ENCODE measurements around the gene VAMP3. TPM values are rescaled to one million over a fixed set of nuclear protein-coding genes. Genes with fewer than 3 reads are reported as not detected.
"Not testable (repeated sequence)": the region's sequence is repeated elsewhere in the genome, so short reads cannot be mapped to it uniquely, and the experiment has no call there.

Gene VAMP3
- total RNA-seq, 2 donors from 2014 or later = 84.3 to 97.9 TPM

DNA sequence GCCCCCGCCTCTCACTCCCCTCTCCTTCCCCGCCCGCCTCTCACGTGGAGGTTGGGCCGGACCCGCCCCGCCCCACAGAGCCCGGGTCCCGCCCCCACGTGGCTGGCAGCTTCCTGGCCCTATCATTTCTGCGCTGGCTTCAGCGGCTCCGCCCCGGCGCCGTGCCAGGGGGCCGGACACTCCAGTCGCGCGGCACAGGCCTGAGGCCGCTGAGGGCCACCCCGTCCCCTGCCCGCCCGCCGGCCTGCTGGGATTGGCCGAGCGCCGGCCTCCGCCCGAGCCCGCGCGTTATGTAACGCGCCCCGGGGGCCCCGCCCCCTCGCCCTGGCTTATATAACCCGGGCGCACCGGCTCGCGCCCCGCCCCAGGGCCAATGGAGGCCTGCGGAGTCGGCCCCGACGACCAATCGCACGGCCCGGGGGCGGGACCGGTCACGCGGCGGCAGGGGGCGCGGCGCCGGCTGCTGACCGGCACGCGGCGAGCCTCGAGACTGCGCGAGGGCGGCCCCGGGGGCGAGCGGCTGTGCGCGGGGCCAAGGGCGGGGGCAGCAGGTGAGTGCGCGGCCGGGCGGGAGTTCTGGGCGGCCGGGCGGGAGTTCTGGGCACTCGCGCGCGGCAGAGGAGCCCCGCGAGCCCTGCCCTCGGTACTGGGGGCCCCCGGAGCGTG is 12.9 kb downstream of the VAMP3 start, which contains the start of gene PER3:
Gene PER3, plus strand, starts transcription at position 466 of the 666 bp plus-strand sequence. CDS start 587 bp downstream, outside the sequence.
- Histone ChIP-seq H3K4me1 (peaks cover 0 to 34% of the 10 kb centered on the region in 2 donors), H3K9me3 (no peaks in the 10 kb centered on the region), H3K27ac (peak within 1 kb of the TSS; percentile 97 to 98), H3K36me3 (peaks cover 24% of the 10 kb centered on the region), H3K27me3 (no peaks in the 10 kb centered on the region), H3K4me3 (peak within 1 kb of the TSS; percentile 70 to 74)
- TF ChIP-seq, protein P1, sequence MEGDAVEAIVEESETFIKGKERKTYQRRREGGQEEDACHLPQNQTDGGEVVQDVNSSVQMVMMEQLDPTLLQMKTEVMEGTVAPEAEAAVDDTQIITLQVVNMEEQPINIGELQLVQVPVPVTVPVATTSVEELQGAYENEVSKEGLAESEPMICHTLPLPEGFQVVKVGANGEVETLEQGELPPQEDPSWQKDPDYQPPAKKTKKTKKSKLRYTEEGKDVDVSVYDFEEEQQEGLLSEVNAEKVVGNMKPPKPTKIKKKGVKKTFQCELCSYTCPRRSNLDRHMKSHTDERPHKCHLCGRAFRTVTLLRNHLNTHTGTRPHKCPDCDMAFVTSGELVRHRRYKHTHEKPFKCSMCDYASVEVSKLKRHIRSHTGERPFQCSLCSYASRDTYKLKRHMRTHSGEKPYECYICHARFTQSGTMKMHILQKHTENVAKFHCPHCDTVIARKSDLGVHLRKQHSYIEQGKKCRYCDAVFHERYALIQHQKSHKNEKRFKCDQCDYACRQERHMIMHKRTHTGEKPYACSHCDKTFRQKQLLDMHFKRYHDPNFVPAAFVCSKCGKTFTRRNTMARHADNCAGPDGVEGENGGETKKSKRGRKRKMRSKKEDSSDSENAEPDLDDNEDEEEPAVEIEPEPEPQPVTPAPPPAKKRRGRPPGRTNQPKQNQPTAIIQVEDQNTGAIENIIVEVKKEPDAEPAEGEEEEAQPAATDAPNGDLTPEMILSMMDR (IDR thresholded peaks at IDR 0.05) = no peak
- DNase-seq (ENCODE audit: low spot score) = peak; percentile 98

DNA sequence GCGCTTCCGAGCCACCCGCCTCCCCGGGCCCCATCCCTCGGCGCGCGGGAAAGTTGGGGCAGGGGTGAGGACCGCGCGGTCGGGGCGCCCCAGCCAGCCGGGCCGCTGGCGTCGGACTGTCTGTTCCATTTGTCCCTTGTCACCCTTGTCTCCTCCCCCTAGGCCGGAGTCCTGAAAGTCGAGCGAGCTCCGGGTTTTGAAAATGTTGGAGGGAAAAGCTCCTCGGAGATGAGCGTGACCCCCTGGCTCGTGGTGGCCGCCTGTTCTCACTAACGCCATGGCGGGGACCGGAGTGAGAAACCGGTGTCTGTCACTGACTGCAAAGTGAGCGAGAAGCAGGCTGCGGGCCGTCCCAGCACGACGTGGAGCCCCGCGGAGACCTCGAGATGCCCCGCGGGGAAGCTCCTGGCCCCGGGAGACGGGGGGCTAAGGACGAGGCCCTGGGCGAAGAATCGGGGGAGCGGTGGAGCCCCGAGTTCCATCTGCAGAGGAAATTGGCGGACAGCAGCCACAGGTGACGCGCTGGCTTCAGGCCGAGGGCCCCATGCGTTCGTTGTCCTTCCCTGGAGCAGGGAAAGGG is 13.5 kb downstream of the VAMP3 start:
- H3K36me3 ChIP-seq = peaks cover 24% of the 10 kb centered on the region
- H3K4me3 ChIP-seq = peak overlapping the region; percentile 70 to 74

DNA sequence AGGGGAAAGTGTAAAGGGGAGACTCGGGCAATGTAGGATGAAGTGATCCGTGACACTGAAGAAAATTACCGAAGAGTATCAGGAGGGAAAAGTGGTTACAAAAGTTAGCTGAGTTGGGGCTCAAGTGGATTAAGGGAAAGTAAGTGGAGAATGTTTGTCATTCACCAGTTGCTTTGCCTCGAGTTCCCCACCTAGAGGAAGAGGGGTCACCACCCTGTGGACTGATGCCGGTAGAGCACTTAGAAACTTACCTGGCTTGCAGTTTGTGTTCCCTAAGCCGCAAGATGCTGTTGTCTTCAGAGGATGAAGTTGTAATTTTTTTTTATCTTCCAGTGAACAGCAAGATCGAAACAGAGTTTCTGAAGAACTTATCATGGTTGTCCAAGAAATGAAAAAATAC is 14.0 kb downstream of the VAMP3 start:
- H3K9me3 ChIP-seq = no peaks in the 10 kb centered on the region
- peaks cover 0 to 34% of the 10 kb centered on the region in 2 donors for H3K4me1 ChIP-seq
- H3K27ac ChIP-seq = peak overlapping the region; percentile 97 to 98
- TF ChIP-seq, protein P1 (IDR thresholded peaks at IDR 0.05) = no peak
- peak overlapping the region; percentile 70 to 74 for H3K4me3 ChIP-seq
- H3K27me3 ChIP-seq = no peaks in the 10 kb centered on the region
- peaks cover 24% of the 10 kb centered on the region for H3K36me3 ChIP-seq
- DNase-seq (ENCODE audit: low spot score) = no peak

More for the DNA sequence above, 13.5 kb downstream of the VAMP3 start:
- DNase-seq (ENCODE audit: low spot score) = no peak
- TF ChIP-seq, protein P1 (IDR thresholded peaks at IDR 0.05) = no peak
- H3K27ac ChIP-seq = peak overlapping the region; percentile 97 to 98
- H3K4me1 ChIP-seq = peaks cover 0 to 34% of the 10 kb centered on the region in 2 donors
- no peaks in the 10 kb centered on the region for H3K9me3 ChIP-seq
- H3K27me3 ChIP-seq = no peaks in the 10 kb centered on the region

DNA sequence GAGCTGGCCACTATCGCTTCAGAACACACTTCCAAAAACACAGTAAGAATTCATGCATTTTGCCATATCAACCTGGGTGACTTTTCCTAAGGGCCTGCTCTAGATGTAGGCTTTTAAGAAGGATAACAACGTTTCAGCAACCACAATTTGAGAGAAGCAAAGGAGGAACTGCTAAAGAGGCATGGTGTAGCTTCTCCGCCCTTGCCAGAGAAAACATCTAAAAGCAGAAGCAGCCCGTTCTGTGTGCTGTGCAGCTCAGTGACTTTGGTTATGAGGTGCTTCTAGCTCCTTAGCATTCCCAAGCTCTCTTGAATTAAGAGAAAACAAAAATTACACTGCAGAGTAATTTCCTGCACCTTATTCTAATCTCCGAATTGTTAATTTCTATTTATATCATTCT is 15.7 kb downstream of the VAMP3 start:
- H3K4me1 ChIP-seq = peaks cover 0 to 34% of the 10 kb centered on the region in 2 donors
- H3K9me3 ChIP-seq = no peaks in the 10 kb centered on the region
- no peak overlapping the region for H3K4me3 ChIP-seq
- TF ChIP-seq, protein P1 (IDR thresholded peaks at IDR 0.05) = no peak
- H3K27me3 ChIP-seq = no peaks in the 10 kb centered on the region
- DNase-seq (ENCODE audit: low spot score) = no peak
- peaks cover 32% of the 10 kb centered on the region for H3K36me3 ChIP-seq
- no peak overlapping the region for H3K27ac ChIP-seq

DNA sequence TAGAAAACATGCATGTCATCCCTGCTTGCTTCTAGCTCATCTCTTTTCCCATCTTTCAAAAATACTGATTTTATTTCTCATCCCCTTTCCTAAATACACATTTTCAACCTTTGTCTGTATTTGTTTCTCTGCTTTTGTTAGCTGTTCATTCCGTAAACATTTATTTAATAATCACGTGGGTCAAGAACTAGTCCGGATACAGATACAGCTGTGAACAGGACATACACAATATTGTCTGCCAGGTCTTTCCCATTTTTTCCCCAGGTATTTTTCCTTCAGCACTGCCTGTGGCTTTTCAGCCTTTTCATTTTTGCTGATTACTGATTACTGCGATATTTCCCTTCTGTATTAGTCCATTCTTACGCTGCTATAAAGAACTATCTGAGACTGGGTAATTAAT is 18.7 kb downstream of the VAMP3 start:
- DNase-seq (ENCODE audit: low spot score) = no peak
- H3K4me1 ChIP-seq = peaks cover 0 to 24% of the 10 kb centered on the region in 2 donors
- H3K27ac ChIP-seq = no peak overlapping the region
- H3K27me3 ChIP-seq = no peaks in the 10 kb centered on the region
- H3K9me3 ChIP-seq = no peaks in the 10 kb centered on the region
- no peak overlapping the region for H3K4me3 ChIP-seq
- peaks cover 40% of the 10 kb centered on the region for H3K36me3 ChIP-seq
- TF ChIP-seq, protein P1 (IDR thresholded peaks at IDR 0.05) = no peak

DNA sequence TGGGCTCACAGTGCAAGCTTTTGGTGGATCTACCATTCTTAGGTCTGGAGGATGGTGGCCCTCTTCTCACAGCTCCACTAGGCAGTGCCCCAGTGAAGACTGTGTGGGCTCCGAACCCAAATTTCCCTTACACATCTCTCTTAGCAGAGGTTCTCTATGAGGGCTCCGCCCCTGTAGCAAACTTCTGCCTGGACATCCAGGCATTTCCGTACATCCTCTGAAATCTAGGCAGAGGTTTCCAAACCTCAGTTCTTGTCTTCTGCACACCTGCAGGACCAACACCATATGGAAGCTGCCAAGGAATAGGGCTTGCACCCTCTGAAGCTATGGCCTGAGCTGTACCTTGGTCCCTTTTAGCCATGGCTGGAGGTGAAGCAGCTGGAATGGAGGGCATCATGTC is 19.9 kb downstream of the VAMP3 start:
- H3K27me3 ChIP-seq; DNase-seq (ENCODE audit: low spot score); H3K27ac ChIP-seq; H3K9me3 ChIP-seq; H3K4me3 ChIP-seq: not testable (repeated sequence)
- peaks cover 0 to 14% of the 10 kb centered on the region in 2 donors for H3K4me1 ChIP-seq
- H3K36me3 ChIP-seq = peaks cover 45% of the 10 kb centered on the region

Measured in right atrium auricular region (tissue), 2 donors.